Measurements from ENCODE around the gene LASP1NB.
"Not testable (repeated sequence)": the region's sequence is repeated elsewhere in the genome, so short reads cannot be mapped to it uniquely, and the experiment has no call there.

Gene LASP1NB

GRCh38 chr17:38930782-38931181 is 5.4 kb downstream of the LASP1NB start:
- DNase-seq (ENCODE audit: low spot score); intact Hi-C loops (cut with micrococcal nuclease); H3K4me3 Mint-ChIP-seq; H3K27ac Mint-ChIP-seq; H3K36me3 Mint-ChIP-seq (ENCODE audit: low read depth); H3K9me3 Mint-ChIP-seq: not testable (repeated sequence)
- Mint-ChIP-seq H3K27me3 (ENCODE audit: insufficient read depth) (peaks cover 13% of the 10 kb centered on the region), H3K4me1 (ENCODE audit: low read depth) (peaks cover 14% of the 10 kb centered on the region)

- H3K9me3 Mint-ChIP-seq; H3K36me3 Mint-ChIP-seq (ENCODE audit: low read depth); H3K27ac Mint-ChIP-seq; H3K4me3 Mint-ChIP-seq; intact Hi-C loops (cut with micrococcal nuclease); DNase-seq (ENCODE audit: low spot score); H3K4me1 Mint-ChIP-seq (ENCODE audit: low read depth): not testable (repeated sequence)
- peaks cover 23% of the 10 kb centered on the region for H3K27me3 Mint-ChIP-seq (ENCODE audit: insufficient read depth)
These were observed 8.5 kb downstream of the LASP1NB start for GRCh38 chr17:38933962-38934361.

- DNase-seq (ENCODE audit: low spot score): no peak
- Mint-ChIP-seq H3K4me1 (ENCODE audit: low read depth) (peaks cover 2% of the 10 kb centered on the region), H3K4me3 (no peak overlapping the region), H3K9me3 (no peaks in the 10 kb centered on the region), H3K27me3 (ENCODE audit: insufficient read depth) (peaks cover 17% of the 10 kb centered on the region), H3K36me3 (ENCODE audit: low read depth) (no peaks in the 10 kb centered on the region), H3K27ac (no peak overlapping the region)
- intact Hi-C loops (cut with micrococcal nuclease): loop anchor here (5.0 kb wide), 1 partner anchor 68 kb away; the partner anchor contains the start of gene LASP1
These were observed 14.6 kb downstream of the LASP1NB start for GRCh38 chr17:38939987-38940386.

DNA sequence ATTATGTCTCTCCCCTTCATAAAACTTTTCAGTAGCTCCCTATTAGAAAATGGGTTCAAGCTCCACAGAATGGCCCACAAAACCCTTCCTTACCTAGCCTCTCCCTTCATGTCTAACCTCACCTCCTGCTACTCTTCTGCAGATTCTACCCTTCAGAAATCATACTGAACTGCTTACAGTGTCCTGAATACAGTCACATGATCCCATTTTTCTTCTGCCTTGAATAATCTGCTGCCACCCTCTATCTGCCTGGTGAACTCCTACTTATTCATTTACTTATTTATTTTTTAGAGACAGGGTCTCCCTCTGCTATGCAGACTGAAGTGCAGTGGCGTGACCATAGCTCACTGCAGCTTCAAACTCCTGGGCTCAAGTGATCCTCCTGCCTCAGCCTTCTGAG is 15.0 kb downstream of the LASP1NB start:
- Mint-ChIP-seq H3K36me3 (ENCODE audit: low read depth) (no peaks in the 10 kb centered on the region), H3K4me3 (no peak overlapping the region), H3K27me3 (ENCODE audit: insufficient read depth) (peaks cover 17% of the 10 kb centered on the region), H3K9me3 (no peaks in the 10 kb centered on the region), H3K27ac (no peak overlapping the region), H3K4me1 (ENCODE audit: low read depth) (peaks cover 6% of the 10 kb centered on the region)
- intact Hi-C loops (cut with micrococcal nuclease): loop anchor here (5.0 kb wide), 1 partner anchor 68 kb away; the partner anchor contains the start of gene LASP1
- no peak for DNase-seq (ENCODE audit: low spot score)

- no peak for DNase-seq (ENCODE audit: low spot score)
- H3K4me1 Mint-ChIP-seq (ENCODE audit: low read depth): peaks cover 6% of the 10 kb centered on the region
- intact Hi-C loops (cut with micrococcal nuclease): loop anchor here (5.0 kb wide), 1 partner anchor 71 kb away; the partner anchor contains the start of gene LASP1
- H3K27ac Mint-ChIP-seq: no peak overlapping the region
- no peaks in the 10 kb centered on the region for H3K9me3 Mint-ChIP-seq
- H3K4me3 Mint-ChIP-seq: no peak overlapping the region
- peaks cover 3% of the 10 kb centered on the region for H3K27me3 Mint-ChIP-seq (ENCODE audit: insufficient read depth)
- no peaks in the 10 kb centered on the region for H3K36me3 Mint-ChIP-seq (ENCODE audit: low read depth)
These were observed 17.4 kb downstream of the LASP1NB start for GRCh38 chr17:38942696-38943334.

DNA sequence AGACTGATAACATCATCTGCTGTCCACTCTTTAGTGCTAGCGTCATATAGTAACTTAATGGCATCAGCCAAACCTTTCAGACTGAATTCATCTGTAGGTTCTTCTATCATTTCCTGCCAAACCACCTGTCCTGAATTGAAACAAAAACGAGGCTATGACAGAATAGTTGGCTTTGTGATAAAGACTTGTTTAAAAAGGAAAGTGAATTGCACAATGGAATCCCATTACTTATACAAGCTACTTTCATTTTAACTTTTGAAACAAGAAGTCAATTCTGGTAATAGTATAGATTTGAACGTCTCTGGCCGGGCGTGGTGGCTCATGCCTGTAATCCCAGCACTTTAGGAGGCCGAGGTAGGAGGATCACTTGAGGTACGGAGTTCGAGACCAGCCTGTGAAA is 18.2 kb downstream of the LASP1NB start:
- no peak for DNase-seq (ENCODE audit: low spot score)
- Mint-ChIP-seq H3K27ac (no peak overlapping the region), H3K9me3 (no peaks in the 10 kb centered on the region), H3K4me1 (ENCODE audit: low read depth) (peaks cover 6% of the 10 kb centered on the region), H3K4me3 (no peak overlapping the region), H3K36me3 (ENCODE audit: low read depth) (no peaks in the 10 kb centered on the region), H3K27me3 (ENCODE audit: insufficient read depth) (peaks cover 3% of the 10 kb centered on the region)
- intact Hi-C loops (cut with micrococcal nuclease): loop anchor here (5.0 kb wide), 1 partner anchor 71 kb away; the partner anchor contains the start of gene LASP1

- Mint-ChIP-seq H3K4me1 (ENCODE audit: low read depth) (peaks cover 6% of the 10 kb centered on the region), H3K4me3 (no peak overlapping the region), H3K36me3 (ENCODE audit: low read depth) (no peaks in the 10 kb centered on the region), H3K9me3 (no peaks in the 10 kb centered on the region), H3K27ac (no peak overlapping the region), H3K27me3 (ENCODE audit: insufficient read depth) (peaks cover 5% of the 10 kb centered on the region)
- no peak for DNase-seq (ENCODE audit: low spot score)
- intact Hi-C loops (cut with micrococcal nuclease): no loop called here
These were observed 21.8 kb downstream of the LASP1NB start for GRCh38 chr17:38947189-38947588.

DNA sequence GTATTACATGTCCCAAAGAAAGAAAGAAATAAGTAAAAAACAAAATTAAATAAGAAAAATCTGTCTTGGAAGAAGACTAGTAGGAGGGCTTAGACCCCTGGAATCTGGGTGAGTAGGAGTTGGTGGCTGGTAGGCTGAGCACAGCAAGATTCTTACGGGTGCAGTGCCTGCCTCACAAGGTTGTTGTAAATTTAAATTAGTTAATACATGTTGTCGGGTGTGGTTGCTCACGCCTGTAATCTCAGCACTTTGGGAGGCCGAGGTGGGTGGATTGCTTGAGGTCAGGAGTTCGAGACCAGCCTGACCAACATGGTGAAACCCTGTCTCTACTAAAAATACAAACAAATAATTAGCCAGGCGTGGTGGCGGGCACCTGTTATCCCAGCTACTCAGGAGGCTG is 28.4 kb downstream of the LASP1NB start:
- H3K36me3 Mint-ChIP-seq (ENCODE audit: low read depth); H3K4me1 Mint-ChIP-seq (ENCODE audit: low read depth); intact Hi-C loops (cut with micrococcal nuclease); H3K4me3 Mint-ChIP-seq; DNase-seq (ENCODE audit: low spot score); H3K9me3 Mint-ChIP-seq; H3K27ac Mint-ChIP-seq; H3K27me3 Mint-ChIP-seq (ENCODE audit: insufficient read depth): not testable (repeated sequence)

DNA sequence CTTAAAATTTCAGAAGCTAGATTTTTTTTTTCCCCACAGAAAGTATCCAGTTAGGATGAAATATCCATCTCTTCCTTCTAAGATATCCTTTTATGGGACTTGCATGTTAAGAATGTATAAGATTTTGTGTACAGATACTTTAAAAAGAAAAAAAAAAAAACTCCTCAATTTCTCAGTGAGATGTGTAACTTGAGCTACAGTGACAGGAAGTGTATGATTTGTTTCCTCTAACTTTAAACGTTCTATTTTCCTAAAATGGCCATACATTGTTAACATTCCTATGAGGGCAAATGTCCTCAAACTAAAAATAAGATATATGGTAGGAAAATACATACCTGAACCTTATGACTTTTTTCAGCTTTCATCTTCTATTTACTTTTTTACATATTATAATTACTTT is 32.9 kb downstream of the LASP1NB start:
- Mint-ChIP-seq H3K27ac (no peak overlapping the region), H3K4me3 (no peak overlapping the region), H3K9me3 (no peaks in the 10 kb centered on the region), H3K27me3 (ENCODE audit: insufficient read depth) (no peaks in the 10 kb centered on the region), H3K4me1 (ENCODE audit: low read depth) (peaks cover 7% of the 10 kb centered on the region), H3K36me3 (ENCODE audit: low read depth) (no peaks in the 10 kb centered on the region)
- intact Hi-C loops (cut with micrococcal nuclease): no loop called here
- no peak for DNase-seq (ENCODE audit: low spot score)

- H3K27ac Mint-ChIP-seq: no peak overlapping the region
These were observed 33.3 kb downstream of the LASP1NB start for GRCh38 chr17:38958756-38959155.

GRCh38 chr17:38959508-38959907 is 34.1 kb downstream of the LASP1NB start:
- DNase-seq (ENCODE audit: low spot score): no peak
- H3K27me3 Mint-ChIP-seq (ENCODE audit: insufficient read depth): no peaks in the 10 kb centered on the region
- intact Hi-C loops (cut with micrococcal nuclease): no loop called here
- H3K36me3 Mint-ChIP-seq (ENCODE audit: low read depth): no peaks in the 10 kb centered on the region
- peaks cover 7% of the 10 kb centered on the region for H3K4me1 Mint-ChIP-seq (ENCODE audit: low read depth)
- H3K9me3 Mint-ChIP-seq: no peaks in the 10 kb centered on the region
- no peak overlapping the region for H3K4me3 Mint-ChIP-seq
- no peak overlapping the region for H3K27ac Mint-ChIP-seq

More at GRCh38 chr17:38958756-38959155, 33.3 kb downstream of the LASP1NB start:
- H3K4me1 Mint-ChIP-seq (ENCODE audit: low read depth): peaks cover 7% of the 10 kb centered on the region
- H3K9me3 Mint-ChIP-seq: no peaks in the 10 kb centered on the region
- no peaks in the 10 kb centered on the region for H3K27me3 Mint-ChIP-seq (ENCODE audit: insufficient read depth)
- no peak overlapping the region for H3K4me3 Mint-ChIP-seq
- intact Hi-C loops (cut with micrococcal nuclease): no loop called here
- no peak for DNase-seq (ENCODE audit: low spot score)
- H3K36me3 Mint-ChIP-seq (ENCODE audit: low read depth): no peaks in the 10 kb centered on the region

DNA sequence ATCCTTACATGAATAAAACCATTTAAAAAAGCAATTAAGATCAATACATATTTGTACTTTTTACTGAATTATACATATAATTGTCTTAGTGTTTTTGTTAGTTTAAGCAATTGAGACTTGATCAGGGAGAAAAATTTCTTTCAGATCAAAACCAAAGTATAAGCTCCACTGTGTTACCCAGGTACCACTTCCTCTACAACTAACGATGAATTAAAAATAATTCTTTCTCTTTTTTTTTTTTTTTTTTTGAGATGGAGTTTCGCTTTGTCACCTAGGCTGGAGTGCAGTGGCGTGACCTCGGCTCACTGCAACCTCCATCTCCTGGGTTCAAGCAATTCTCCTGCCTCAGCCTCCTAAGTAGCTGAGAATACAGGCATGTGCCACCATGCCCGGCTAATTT is 35.0 kb downstream of the LASP1NB start:
- intact Hi-C loops (cut with micrococcal nuclease): no loop called here
- Mint-ChIP-seq H3K36me3 (ENCODE audit: low read depth) (no peaks in the 10 kb centered on the region), H3K27me3 (ENCODE audit: insufficient read depth) (no peaks in the 10 kb centered on the region), H3K4me1 (ENCODE audit: low read depth) (peaks cover 7% of the 10 kb centered on the region), H3K4me3 (no peak overlapping the region), H3K27ac (no peak overlapping the region), H3K9me3 (no peaks in the 10 kb centered on the region)
- DNase-seq (ENCODE audit: low spot score): no peak

DNA sequence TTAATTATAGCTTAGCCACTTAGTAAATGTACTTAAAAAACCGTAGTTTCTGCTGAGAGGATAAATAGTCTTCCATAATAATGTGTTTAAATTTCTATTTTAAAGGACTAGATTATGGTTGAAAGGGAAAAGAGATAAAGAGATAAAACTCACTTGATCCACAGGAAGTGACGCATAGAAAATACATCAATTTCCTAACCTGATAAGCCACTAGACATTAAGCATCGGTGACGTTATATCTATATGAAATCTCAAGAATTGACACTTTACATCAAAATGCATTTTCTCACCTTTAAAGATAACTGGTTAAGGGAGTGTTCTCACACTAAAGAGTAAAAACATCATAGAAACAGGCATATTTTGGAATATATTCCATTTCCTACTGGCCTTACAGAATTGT is 36.0 kb downstream of the LASP1NB start:
- Mint-ChIP-seq H3K4me3 (no peak overlapping the region), H3K27me3 (ENCODE audit: insufficient read depth) (no peaks in the 10 kb centered on the region), H3K9me3 (no peaks in the 10 kb centered on the region), H3K36me3 (ENCODE audit: low read depth) (no peaks in the 10 kb centered on the region), H3K27ac (no peak overlapping the region), H3K4me1 (ENCODE audit: low read depth) (peaks cover 7% of the 10 kb centered on the region)
- DNase-seq (ENCODE audit: low spot score): no peak
- intact Hi-C loops (cut with micrococcal nuclease): no loop called here

All from activated T-helper 1 cell treated with anti-CD3 and anti-CD28 coated beads, Interleukin-12 subunit alpha, Interleukin-12 subunit beta, Interleukin-2, Interleukin-4 antibody, amounts not matched to agents 30 ng/mL and 10 ng/mL and 1 ng/mL, durations not matched to agents 14 hours and 24 hours and 36 hours (primary cell).